ENCODE results near the gene VEZT.
A peak's percentile ranks its signal among the peaks of the same experiment; 100 is the strongest.
"Not testable (repeated sequence)": the region's sequence is repeated elsewhere in the genome, so short reads cannot be mapped to it uniquely, and the experiment has no call there.

VEZT gene

GRCh38 chr12:95312656-95313055 is 95.0 kb downstream of the VEZT start:
- TF ChIP-seq CTCF (conservative IDR thresholded peaks at IDR 0.05), result no peak
- H3K27ac ChIP-seq, result no peak overlapping the region

- H3K27ac ChIP-seq, result not testable (repeated sequence)
Observed at GRCh38 chr12:95314756-95315155, 97.1 kb downstream of the VEZT start.

GRCh38 chr12:95316798-95317197 is 99.2 kb downstream of the VEZT start:
- peak overlapping the region; percentile 68 for H3K27ac ChIP-seq
- TF ChIP-seq CTCF (conservative IDR thresholded peaks at IDR 0.05), result no peak

GRCh38 chr12:95318071-95318545 is 100.5 kb downstream of the VEZT start:
- H3K27ac ChIP-seq, result peak overlapping the region; percentile 68
- TF ChIP-seq CTCF (conservative IDR thresholded peaks at IDR 0.05), result no peak

GRCh38 chr12:95319694-95320331 is 102.2 kb downstream of the VEZT start:
- H3K27ac ChIP-seq, result no peak overlapping the region
- no peak for TF ChIP-seq CTCF (conservative IDR thresholded peaks at IDR 0.05)

- H3K27ac ChIP-seq, result 0 out of 2 replicates have a peak overlapping the region, but pooled peaks have one; percentile 1
- TF ChIP-seq CTCF (conservative IDR thresholded peaks at IDR 0.05), result no peak
Observed at GRCh38 chr12:95321516-95322246, 104.1 kb downstream of the VEZT start.

- no peak for TF ChIP-seq CTCF (conservative IDR thresholded peaks at IDR 0.05)
- 0 out of 2 replicates have a peak overlapping the region, but pooled peaks have one; percentile 1 for H3K27ac ChIP-seq
Observed at GRCh38 chr12:95322326-95322725, 104.7 kb downstream of the VEZT start.

GRCh38 chr12:95323212-95323611 is 105.6 kb downstream of the VEZT start:
- H3K27ac ChIP-seq, result no peak overlapping the region
- TF ChIP-seq CTCF (conservative IDR thresholded peaks at IDR 0.05), result no peak

GRCh38 chr12:95324246-95324645 is 106.6 kb downstream of the VEZT start:
- not testable (repeated sequence) for H3K27ac ChIP-seq
